A204.1 (cell line): ENCODE measurements around the gene GATA5.
"Not testable (repeated sequence)": the region's sequence is repeated elsewhere in the genome, so short reads cannot be mapped to it uniquely, and the experiment has no call there.

Experiments
- FAIRE-seq: peaks from 2 replicates; lab custom pipeline; 2012; peaks lifted over from hg19 to GRCh38; lab: Jason Lieb, UNC

The GATA5 gene

GRCh38 chr20:62503401-62504178 is 27.8 kb upstream of the GATA5 start:
- no peak for FAIRE-seq

- FAIRE-seq = no peak
These were observed 26.8 kb upstream of the GATA5 start for GRCh38 chr20:62502496-62503095.

GRCh38 chr20:62501801-62502495 is 26.2 kb upstream of the GATA5 start:
- FAIRE-seq = no peak

- FAIRE-seq = no peak
These were observed 24.6 kb upstream of the GATA5 start for GRCh38 chr20:62500237-62500864.

- no peak for FAIRE-seq
These were observed 24.0 kb upstream of the GATA5 start for GRCh38 chr20:62499758-62500236.

- no peak for FAIRE-seq
These were observed 23.1 kb upstream of the GATA5 start for GRCh38 chr20:62498874-62499273.

- FAIRE-seq = no peak
These were observed 20.9 kb upstream of the GATA5 start for GRCh38 chr20:62496568-62497218.

GRCh38 chr20:62495749-62496567 is 20.2 kb upstream of the GATA5 start:
- FAIRE-seq = no peak

GRCh38 chr20:62494980-62495748 is 19.4 kb upstream of the GATA5 start:
- FAIRE-seq = no peak

GRCh38 chr20:62494537-62494936 is 18.7 kb upstream of the GATA5 start:
- no peak for FAIRE-seq

- FAIRE-seq = no peak
These were observed 18.1 kb upstream of the GATA5 start for GRCh38 chr20:62493886-62494285.

- no peak for FAIRE-seq
These were observed 17.6 kb upstream of the GATA5 start for GRCh38 chr20:62493253-62493885.

- no peak for FAIRE-seq
These were observed 16.9 kb upstream of the GATA5 start for GRCh38 chr20:62492711-62493110.

- FAIRE-seq = not testable (repeated sequence)
These were observed 15.0 kb upstream of the GATA5 start for GRCh38 chr20:62490783-62491182.

GRCh38 chr20:62489932-62490263 is 14.1 kb upstream of the GATA5 start:
- FAIRE-seq = no peak

- no peak for FAIRE-seq
These were observed 13.6 kb upstream of the GATA5 start for GRCh38 chr20:62489186-62489931.

GRCh38 chr20:62488470-62488869 is 12.7 kb upstream of the GATA5 start:
- FAIRE-seq = no peak

GRCh38 chr20:62487561-62488354 is 12.0 kb upstream of the GATA5 start:
- no peak for FAIRE-seq

- no peak for FAIRE-seq
These were observed 11.3 kb upstream of the GATA5 start for GRCh38 chr20:62487118-62487517.
